ENCODE results near the gene ATF5.

ATF5 gene

DNA sequence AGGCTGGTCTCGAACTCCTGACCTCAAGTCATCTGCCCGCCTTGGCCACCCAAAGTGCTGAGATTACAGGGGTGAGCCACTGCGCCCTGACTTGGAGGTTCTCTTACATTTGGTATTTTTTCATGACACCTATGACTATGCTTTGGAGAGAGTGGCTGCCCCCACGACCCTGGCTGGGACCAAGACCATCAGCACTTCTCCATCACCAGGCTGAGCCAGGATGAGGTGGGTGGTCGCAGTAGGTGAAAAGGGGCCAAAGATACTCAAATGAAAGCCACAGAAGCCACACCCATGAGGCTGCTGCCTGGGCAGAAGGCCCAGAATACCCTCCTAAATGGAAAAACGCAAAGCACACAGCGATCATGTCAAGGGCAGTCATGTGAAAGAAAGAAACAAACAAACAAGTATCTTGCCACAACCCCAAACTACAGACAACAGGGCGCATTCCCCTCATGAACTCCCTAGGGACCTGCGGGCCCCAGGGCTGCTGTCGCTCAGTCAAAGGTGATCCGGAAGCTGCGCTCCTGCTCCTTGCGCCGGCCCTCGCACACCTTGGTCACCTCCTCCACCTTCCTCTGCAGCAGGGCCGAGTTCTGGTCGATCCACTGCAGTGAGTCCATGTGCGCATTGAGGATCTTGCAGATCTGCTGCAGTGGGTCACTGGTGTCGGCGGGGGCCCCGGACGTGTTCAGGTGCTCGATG lies 21.1 kb upstream of the ATF5 start:
- no peak for DNase-seq (ENCODE audit: low read depth, low spot score)
- TF ChIP-seq, protein P1, sequence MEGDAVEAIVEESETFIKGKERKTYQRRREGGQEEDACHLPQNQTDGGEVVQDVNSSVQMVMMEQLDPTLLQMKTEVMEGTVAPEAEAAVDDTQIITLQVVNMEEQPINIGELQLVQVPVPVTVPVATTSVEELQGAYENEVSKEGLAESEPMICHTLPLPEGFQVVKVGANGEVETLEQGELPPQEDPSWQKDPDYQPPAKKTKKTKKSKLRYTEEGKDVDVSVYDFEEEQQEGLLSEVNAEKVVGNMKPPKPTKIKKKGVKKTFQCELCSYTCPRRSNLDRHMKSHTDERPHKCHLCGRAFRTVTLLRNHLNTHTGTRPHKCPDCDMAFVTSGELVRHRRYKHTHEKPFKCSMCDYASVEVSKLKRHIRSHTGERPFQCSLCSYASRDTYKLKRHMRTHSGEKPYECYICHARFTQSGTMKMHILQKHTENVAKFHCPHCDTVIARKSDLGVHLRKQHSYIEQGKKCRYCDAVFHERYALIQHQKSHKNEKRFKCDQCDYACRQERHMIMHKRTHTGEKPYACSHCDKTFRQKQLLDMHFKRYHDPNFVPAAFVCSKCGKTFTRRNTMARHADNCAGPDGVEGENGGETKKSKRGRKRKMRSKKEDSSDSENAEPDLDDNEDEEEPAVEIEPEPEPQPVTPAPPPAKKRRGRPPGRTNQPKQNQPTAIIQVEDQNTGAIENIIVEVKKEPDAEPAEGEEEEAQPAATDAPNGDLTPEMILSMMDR (IDR thresholded peaks at IDR 0.05; ENCODE audit: low read depth, low read length), result no peak
- H3K4me3 ChIP-seq (ENCODE audit: low read depth, low read length), result no peak overlapping the region
- in situ Hi-C loops (cut with HindIII; ENCODE audit: low sequenced_read_pairs), result no loop called here

DNA sequence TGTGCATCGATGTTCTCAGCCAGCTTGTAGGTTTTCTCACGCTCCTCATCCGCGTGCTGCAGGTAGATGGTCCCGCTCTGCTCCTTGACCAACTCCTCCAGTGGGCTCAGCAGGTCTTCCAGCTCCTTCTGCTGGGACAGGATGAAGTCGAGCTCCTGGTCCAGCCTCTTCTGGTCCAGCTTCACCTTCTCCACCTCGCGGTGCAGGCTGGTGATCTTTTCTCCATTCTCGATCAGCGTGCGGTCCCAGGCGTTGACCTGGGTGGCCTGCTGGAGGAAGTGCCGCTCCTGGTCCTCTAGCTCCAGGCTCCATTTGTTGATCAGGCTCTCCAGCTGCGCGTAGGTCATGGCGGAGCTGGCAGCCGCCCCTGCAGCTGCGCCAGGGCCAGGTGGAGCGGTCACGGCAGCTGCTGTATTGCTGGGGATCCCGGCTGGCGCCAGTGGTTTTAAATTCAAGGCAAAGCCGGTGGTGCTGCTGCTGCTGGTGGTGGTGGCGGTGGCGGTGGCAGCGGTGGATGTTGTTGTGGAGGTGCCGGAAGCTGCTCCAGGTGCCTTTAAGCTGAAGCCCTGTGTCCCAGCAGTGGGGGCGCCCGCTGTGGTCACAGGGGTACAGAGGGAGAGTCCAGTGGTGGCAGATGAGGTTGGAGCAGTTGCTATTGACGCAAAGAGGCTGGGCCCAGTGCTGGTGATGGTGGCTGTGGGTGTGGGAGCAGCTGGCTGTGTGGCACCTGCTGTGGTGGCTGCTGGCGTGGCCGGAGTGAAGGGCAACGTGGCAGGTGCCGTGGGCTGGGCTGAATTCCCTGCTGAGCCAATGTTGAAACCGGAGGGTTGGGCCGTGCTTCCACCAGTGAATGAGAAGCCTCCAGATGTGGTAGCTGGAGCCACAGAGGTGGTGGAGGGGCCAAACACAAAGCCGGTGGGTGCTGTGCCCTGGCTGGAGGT lies 20.3 kb upstream of the ATF5 start:
- no peak overlapping the region for H3K4me3 ChIP-seq (ENCODE audit: low read depth, low read length)
- TF ChIP-seq, protein P1 (IDR thresholded peaks at IDR 0.05; ENCODE audit: low read depth, low read length), result no peak
- in situ Hi-C loops (cut with HindIII; ENCODE audit: low sequenced_read_pairs), result no loop called here
- no peak for DNase-seq (ENCODE audit: low read depth, low spot score)

DNA sequence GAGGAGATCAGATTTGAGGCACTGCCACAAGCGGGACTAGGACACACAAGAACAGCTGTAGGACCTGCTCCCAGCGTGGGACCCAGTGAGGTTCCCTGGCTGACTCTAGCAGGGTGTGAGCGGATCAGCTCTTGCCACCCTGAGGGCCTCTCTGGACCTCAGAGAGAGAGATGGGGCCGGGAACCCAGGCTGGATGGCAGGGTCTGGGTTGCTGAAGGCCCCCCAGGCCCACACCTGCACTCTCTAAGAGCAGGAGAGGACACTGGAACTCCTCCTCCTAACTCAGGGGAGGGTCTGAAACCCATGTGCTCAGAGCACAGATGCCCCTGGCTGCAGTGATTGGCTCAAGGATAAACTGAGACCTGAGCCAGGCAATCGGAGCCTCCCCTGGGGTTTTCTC lies 18.8 kb upstream of the ATF5 start:
- in situ Hi-C loops (cut with HindIII; ENCODE audit: low sequenced_read_pairs), result no loop called here
- no peak for DNase-seq (ENCODE audit: low read depth, low spot score)
- H3K4me3 ChIP-seq (ENCODE audit: low read depth, low read length), result no peak overlapping the region
- TF ChIP-seq, protein P1 (IDR thresholded peaks at IDR 0.05; ENCODE audit: low read depth, low read length), result no peak

DNA sequence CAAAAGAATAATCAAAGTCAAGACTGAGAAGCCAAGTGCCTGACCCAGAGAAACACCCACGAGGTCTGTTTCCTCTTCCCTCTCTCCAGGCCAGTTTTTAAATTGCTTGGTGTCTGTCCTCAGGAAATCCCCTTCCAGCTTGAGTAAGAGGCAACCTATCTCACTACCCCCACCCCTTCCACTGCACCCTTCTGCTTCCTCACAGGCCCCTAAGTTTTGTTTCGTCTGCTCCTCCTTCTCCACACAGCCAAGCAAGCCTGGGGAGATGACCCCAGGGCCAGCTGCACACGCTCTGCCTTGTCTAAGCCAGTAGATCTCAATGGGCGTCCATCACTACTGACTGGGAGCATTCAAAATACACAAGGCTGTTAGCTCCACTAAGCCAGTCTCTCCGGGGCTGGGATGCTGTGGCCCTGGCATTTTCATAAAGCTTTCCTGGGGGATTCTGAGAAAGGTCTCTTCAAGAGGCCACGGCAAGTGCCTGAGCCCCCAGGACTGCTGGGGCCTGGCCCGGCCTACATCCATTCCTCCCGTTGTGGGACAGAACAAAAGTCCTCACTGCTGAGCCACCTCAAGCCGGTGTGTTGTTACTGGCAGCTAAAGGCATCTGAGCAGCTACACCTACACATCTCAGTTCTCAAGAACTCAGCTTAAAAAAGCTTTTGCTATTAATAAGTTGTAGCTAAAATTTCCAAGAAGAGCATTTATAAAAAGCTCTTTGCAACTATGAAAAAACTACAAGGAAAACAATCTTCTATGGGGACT lies 17.4 kb upstream of the ATF5 start:
- in situ Hi-C loops (cut with HindIII; ENCODE audit: low sequenced_read_pairs), result no loop called here
- TF ChIP-seq, protein P1 (IDR thresholded peaks at IDR 0.05; ENCODE audit: low read depth, low read length), result no peak
- no peak for DNase-seq (ENCODE audit: low read depth, low spot score)
- no peak overlapping the region for H3K4me3 ChIP-seq (ENCODE audit: low read depth, low read length)

DNA sequence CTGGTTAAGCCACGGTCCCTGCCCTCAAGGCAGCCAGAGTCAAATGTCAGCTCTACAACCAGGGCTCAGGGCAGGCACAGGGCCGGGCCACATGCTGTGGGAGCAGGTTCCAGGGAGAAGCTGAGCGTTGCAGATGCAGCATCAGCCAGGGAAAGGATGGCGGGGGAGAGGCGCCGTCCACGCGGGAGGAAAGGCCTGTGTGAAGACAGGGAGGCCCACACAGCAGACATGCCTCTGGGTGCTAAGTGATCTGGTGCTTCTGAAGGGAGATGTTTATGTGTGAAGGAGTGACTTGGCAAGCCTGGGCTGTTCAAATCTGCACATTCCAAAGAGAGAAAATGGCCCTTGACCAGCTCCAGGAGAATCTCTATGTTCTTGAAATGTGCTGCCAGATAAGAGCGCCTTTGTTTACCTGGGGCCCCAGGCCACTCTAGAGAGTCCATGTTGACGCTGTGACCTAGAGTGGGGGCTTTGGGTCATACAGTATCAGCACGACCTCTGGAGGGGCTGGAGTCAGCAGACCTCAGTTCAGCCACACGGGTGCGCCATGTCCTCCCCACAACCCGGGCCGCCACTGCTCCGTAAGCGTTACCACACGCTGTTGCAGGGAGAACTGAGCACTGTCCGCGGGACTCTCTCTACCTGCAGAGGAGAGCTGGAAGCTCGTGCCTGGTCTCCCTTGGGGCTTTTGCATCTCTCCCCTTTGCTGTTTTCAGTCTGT lies 15.9 kb upstream of the ATF5 start:
- no peak overlapping the region for H3K4me3 ChIP-seq (ENCODE audit: low read depth, low read length)
- TF ChIP-seq, protein P1 (IDR thresholded peaks at IDR 0.05; ENCODE audit: low read depth, low read length), result no peak
- no peak for DNase-seq (ENCODE audit: low read depth, low spot score)
- in situ Hi-C loops (cut with HindIII; ENCODE audit: low sequenced_read_pairs), result no loop called here

DNA sequence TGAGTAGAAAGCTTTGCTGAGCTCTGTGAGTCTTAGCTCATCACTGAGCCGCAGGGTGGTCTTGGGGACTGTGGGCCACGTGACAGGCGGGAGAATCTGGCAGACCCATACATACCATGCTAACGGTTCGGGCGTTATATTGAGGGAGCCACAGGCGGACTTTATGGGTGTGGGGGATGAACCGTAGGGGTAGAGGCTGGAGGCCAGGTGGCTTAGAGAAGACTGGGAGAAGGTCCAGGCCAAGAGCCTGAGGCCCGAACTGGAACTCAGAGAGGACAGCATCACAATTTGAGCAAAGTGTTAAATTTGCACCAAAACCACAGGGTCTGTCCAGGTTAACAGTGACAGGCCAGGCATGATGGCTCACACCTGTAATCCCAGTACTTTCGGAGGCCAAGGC lies 15.3 kb upstream of the ATF5 start:
- DNase-seq (ENCODE audit: low read depth, low spot score), result no peak
- TF ChIP-seq, protein P1 (IDR thresholded peaks at IDR 0.05; ENCODE audit: low read depth, low read length), result no peak
- H3K4me3 ChIP-seq (ENCODE audit: low read depth, low read length), result no peak overlapping the region
- in situ Hi-C loops (cut with HindIII; ENCODE audit: low sequenced_read_pairs), result no loop called here
